NCI-H146 treated with DMSO at 0.1 percent for 48 hours (cell line): ENCODE data around the gene HSD17B2.
"Not testable (repeated sequence)": the region's sequence is repeated elsewhere in the genome, so short reads cannot be mapped to it uniquely, and the experiment has no call there.

Experiments used
- DNase-seq: peaks from one replicate; lab custom pipeline; 2025; ENCODE audit not compliant: unreplicated experiment; lab: John Stamatoyannopoulos, UW

HSD17B2 gene, protein sequence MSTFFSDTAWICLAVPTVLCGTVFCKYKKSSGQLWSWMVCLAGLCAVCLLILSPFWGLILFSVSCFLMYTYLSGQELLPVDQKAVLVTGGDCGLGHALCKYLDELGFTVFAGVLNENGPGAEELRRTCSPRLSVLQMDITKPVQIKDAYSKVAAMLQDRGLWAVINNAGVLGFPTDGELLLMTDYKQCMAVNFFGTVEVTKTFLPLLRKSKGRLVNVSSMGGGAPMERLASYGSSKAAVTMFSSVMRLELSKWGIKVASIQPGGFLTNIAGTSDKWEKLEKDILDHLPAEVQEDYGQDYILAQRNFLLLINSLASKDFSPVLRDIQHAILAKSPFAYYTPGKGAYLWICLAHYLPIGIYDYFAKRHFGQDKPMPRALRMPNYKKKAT

DNA sequence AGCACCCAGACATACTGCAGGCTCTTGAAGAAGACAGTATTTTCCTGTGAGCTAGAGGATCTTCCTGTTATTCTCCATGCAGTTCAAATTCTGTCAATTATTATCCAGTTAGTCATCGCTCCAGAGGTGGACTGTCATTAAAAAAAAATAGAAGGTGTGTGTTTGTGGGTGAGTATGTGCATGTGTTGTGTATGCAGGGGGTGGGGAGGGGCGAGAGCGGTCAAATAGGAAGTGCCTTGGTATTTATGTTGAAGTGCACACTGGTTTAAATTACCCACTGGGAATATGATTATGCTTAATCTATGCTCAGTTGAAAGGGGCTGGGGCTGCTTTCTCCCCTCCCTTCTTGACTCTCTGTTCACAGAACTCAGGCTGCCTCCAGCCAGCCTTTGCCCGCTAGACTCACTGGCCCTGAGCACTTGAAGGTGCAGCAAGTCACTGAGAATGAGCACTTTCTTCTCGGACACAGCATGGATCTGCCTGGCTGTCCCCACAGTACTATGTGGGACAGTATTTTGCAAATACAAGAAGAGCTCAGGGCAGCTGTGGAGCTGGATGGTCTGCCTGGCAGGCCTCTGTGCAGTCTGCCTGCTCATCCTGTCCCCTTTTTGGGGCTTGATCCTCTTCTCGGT is at the start of gene HSD17B2:
HSD17B2 (plus strand) TSS at position 273 of the 632 bp plus-strand sequence; CDS start at position 445, 172 bp downstream.
- DNase-seq = no peak

GRCh38 chr16:81987121-81987520 is 47.9 kb upstream of the HSD17B2 start:
- DNase-seq = no peak

- DNase-seq = no peak
Observed at GRCh38 chr16:81987706-81988105, 47.3 kb upstream of the HSD17B2 start.

DNA sequence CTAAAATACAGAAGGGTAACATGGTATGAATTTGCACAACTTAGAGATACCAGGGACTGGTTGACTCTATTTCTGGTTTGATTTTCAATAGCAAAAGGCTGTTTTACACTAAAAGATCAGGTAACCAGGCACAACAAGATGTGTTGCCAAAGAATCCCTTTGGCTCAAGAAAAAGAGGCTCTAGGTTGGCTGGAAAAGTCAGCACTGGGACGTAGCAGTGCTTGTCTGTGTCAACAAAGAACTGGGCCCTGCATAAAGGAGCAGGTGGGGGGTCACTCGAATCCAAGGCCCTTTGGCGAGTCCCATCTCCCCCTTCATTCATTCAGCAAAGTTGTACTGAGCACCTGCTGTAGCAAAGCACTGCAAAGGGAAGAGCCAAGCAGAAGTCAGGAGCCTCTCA is 42.2 kb upstream of the HSD17B2 start:
- DNase-seq = no peak

DNA sequence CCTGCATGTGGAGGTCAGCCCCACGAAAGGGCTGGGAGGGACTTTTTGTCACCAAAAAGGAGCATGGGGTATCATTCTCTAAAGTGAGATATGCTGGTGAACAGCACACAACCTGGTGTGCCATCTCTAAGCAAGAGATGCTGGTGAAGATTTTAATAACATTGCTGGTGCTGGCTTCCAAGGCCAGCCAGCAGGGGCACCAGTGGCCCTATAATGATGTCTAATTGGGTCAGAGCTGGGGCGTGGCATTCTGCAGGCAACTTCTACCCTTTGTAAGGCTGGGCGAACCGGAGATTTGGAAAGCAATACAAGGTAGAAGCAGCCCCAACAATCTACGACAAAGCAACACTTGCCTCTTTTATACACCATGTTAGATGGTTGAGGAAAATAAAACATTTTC is 40.6 kb upstream of the HSD17B2 start:
- no peak for DNase-seq

DNA sequence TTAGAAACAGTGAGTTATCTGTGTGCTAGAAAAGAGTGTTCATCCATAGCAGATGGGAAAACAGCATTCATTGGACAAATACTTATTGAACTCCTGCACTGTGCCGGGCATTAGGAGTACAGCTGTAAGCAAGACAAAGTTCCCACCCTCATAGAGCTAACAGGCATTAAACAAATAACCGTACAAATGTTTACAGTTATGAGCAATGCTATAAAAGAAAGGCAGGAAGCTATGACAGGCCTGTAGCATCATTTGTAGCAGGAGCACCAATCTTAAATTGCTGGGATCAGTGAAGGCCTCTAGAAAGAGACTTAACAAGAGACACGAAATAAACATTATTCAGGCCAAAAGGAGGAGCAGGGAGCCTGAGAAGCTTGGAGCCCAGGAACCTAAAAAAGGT is 39.4 kb upstream of the HSD17B2 start:
- DNase-seq = no peak

GRCh38 chr16:81996664-81997509 is 38.2 kb upstream of the HSD17B2 start:
- no peak for DNase-seq

DNA sequence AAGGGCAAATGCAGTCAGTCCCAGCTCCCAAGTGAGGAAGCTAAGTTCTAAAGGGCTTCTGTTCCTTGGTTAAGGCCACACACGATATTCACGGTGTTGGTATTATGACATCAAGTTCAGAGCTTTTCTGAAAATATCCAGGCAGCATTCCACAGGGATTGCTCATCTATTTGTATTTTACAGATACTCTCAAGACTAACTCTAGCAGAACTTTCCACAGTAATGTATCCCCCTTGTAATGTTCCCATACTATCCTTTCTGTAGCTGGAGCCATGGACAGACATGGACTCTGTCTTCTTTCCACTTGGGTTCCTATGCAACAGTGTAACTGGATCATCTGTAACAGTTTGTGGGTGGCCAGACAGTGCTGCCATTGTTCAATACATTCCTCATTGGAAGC is 37.3 kb upstream of the HSD17B2 start:
- DNase-seq = no peak

GRCh38 chr16:82002831-82003230 is 32.2 kb upstream of the HSD17B2 start:
- no peak for DNase-seq

DNA sequence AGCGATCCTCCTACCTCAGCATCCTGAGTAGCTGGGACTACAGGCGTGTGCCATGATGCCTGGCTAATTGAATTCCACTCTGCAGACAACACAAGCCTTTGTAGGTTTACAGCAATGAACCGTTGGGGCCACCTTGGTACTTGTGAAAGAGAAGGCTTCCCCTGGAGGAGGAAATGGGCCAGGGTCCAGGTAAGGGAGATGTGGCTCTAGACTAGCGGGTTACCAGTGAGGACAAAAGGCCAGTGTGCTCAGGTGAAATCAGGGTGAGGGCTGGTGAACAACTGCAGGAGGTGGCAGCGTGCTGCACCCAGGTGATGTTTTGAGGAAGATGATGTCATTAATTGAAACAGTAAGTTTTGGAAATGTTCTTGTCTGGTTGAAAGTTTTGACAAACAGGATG is 30.5 kb upstream of the HSD17B2 start:
- DNase-seq = no peak

- DNase-seq = no peak
Observed at GRCh38 chr16:82005027-82005830, 29.8 kb upstream of the HSD17B2 start.

GRCh38 chr16:82006036-82006435 is 29.0 kb upstream of the HSD17B2 start:
- no peak for DNase-seq

- no peak for DNase-seq
Observed at GRCh38 chr16:82007189-82007588, 27.9 kb upstream of the HSD17B2 start.

- no peak for DNase-seq
Observed at GRCh38 chr16:82008957-82009592, 26.0 kb upstream of the HSD17B2 start.

- not testable (repeated sequence) for DNase-seq
Observed at GRCh38 chr16:82009789-82010188, 25.3 kb upstream of the HSD17B2 start.

- no peak for DNase-seq
Observed at GRCh38 chr16:82010649-82011048, 24.4 kb upstream of the HSD17B2 start.

DNA sequence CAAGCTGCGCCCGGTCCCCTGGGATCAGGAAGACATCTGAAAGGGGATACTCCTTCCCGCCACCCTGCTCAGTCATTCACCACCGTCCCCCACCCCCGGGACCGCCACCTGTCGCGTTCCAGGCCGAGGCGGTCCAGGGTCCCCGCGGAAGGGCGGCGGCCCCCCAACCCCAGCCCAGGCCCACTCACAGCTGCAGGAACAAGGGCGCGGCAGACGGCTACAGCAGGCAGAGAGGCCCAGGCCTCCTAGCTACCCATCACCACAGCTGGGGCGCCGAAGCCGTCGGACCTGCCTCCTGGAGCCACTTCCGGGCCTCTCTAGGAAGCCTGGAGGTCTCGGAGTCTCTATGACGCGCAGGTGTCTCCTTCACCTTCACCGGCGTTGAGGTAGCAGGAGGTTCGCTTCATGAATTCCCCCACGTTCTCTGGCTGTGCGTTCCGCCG is 23.8 kb upstream of the HSD17B2 start, which contains the start of gene SDR42E1:
SDR42E1 (minus strand) TSS at position 272 of the 443 bp plus-strand sequence. CDS start 10,612 bp downstream, outside the sequence.
- DNase-seq = peak; percentile 60

DNA sequence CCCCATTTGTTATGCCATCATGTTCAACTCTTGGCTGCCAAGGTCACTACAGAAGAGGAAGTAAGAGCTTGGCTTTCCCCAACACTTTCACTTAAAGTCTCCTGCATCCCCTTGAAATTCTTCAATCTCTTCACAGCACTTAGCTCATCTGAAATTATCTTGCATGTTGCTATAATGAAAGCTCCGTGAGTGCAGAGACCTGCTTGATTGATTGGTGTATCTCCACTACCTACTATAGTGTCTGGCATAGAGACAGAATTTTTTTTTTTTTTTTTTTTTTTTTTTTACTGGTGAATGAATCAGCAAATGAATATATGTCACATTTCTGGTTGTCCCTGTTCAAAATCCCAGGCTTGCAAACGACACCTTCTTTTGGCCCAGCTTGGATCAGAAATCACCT is 21.9 kb upstream of the HSD17B2 start:
- no peak for DNase-seq

GRCh38 chr16:82016263-82016662 is 18.8 kb upstream of the HSD17B2 start:
- DNase-seq = no peak

DNA sequence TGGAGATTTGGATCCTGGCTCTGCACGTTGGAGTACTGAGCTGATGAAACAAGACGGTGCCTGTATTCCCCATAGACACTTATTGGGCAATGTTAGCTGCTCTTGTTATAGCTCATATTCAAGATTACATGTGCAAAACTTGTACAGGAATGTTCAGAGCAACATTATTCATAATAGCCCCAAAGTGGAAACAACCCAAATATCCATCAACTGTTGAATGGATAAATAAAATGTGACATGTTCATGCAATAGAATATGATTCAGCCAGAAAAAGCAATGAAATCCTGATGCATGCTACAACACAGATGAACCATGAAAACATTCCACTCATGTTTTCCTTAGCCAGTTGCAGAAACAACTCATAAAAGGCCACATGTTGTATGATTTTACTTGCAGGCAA is 18.1 kb upstream of the HSD17B2 start:
- no peak for DNase-seq
